CMK (cell line): ENCODE data around the gene SLC25A24.
"Not testable (repeated sequence)": the region's sequence is repeated elsewhere in the genome, so short reads cannot be mapped to it uniquely, and the experiment has no call there.

Source experiments
- DNase-seq: peaks from one replicate; pipeline ENCODE4 v3.0.0-alpha.2; 2010; ENCODE audit warnings: low read depth

Gene SLC25A24

DNA sequence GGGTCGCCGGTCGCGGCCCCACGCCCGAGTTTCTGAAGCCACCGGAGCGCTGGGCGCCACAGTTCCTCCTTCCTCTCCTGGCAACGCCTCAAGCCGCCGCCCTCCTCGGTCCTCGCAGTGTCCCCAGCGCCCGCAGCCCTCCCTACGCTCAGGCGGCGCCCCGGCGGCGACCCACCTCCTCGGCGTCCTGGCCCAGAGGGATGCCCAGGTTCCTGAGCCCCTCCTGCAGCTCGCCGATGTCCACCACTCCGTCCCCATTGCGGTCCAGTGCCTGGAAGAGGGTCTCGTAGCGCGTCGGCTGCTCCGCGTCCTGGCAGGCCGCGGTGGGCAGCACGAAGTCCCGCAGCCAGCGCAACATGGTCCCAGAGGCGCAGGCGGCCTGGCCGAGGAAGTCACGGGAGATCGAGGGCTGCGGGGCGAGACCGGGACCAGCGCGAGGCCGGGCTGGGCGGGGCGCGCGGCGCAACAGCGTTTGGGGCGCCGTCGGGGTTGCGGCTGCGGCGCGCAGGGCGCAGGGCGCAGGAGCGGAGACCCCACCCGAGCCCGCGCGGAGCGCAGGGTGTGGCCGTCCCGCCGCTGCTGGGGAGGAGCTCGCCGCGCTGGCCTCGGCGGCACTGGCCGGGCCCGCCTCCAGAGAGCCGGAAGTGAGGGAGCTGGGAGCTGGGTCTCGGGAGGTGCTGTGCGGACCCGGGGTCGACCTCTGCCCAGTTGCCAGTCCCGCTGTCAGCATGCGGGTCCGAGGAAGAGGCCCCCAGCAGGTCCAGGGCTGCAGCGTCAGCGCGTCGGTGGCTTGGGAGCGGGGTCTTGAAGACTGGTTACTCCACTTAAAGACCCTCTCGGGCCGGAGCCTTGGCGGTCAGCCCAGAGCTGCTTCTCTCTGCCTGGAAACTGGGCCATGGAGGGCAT lies at the start of gene SLC25A24:
SLC25A24 (minus strand) TSS at position 563 of the 906 bp plus-strand sequence; CDS start at position 358, 205 bp downstream.
- DNase-seq, result peak; percentile 66

DNA sequence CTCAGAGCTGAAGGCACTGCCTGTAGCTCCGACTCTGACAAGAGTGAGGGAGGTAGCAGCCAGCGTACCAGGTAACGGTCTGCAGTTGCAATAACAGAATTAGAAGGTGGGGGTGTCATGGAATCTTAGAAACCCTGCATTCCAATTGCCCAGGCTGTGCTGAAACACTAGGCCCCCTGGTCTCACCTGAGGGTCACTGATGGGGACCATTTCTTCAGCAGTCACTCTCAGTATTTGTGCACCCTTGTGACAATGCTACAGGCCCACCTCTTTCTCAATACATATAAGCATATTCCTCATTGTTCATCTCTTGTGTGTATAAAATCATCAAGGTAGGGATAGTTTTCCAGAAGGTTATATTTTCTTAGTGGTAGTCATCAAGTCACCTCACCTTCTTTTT lies 43.8 kb upstream of the SLC25A24 start, which contains the start of gene NBPF4:
NBPF4 (minus strand) TSS at position 101 of the 400 bp plus-strand sequence. CDS start 315 bp downstream, outside the sequence.
- DNase-seq, result not testable (repeated sequence)

DNA sequence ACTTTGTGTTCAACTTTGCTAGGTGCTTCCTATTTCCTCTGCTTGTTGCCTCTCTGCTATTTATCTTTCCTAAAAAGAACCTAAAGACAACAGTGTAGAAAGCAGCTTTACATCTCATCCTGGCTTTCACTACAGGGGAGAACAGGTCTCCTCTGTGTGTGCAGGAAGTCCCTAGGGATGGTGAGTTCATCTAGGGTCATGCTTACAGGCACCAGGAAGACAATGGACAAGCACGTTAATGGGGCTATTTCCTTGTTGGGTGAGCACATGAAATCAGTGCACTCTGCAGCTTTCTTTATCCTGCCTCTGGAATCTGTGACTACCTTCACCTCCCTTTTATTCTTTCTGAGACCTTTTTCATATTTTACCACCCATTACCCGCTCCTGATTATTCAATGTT lies 39.3 kb upstream of the SLC25A24 start:
- DNase-seq, result not testable (repeated sequence)

GRCh38 chr1:108235308-108235707 lies 35.2 kb upstream of the SLC25A24 start:
- not testable (repeated sequence) for DNase-seq

GRCh38 chr1:108232183-108232582 lies 32.0 kb upstream of the SLC25A24 start:
- not testable (repeated sequence) for DNase-seq

DNA sequence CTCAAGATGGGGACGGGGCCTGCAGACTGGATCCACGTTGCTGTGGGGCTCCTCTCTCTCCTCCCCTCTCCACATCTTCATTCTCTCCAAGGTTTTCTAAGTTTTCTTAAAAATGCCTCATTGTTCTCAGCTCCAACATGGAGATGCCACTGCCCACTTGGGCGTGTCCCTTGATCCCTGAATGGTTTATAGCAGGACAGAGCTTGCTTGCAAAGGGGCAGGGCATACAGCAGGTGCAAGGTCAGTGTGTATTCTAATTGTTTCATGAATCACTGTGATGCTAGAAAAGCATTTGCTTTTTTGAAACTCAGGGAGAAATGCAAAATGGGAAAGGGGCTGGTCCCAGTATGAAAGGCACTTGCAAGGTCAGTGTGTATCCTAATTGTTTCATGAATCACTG lies 29.8 kb upstream of the SLC25A24 start:
- not testable (repeated sequence) for DNase-seq

DNA sequence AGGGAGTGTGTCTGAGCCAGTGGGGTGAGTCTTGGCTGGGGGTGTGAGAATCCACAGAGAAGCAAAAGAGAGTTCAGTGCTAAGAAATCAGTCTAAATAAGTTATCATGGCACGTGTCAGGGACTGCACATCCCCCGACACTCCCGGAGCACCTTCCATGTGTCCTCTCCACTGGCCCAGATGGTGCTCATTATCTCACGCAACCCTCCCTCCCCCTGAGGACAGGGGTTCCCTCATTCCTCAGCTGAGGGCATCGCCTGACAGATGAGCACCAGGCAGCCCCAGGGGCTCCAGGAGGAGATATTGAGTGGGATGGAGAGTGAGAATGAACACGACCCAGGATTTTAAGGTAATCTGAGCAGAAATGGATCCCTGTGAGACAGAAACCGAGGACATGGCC lies 27.6 kb upstream of the SLC25A24 start:
- not testable (repeated sequence) for DNase-seq

DNA sequence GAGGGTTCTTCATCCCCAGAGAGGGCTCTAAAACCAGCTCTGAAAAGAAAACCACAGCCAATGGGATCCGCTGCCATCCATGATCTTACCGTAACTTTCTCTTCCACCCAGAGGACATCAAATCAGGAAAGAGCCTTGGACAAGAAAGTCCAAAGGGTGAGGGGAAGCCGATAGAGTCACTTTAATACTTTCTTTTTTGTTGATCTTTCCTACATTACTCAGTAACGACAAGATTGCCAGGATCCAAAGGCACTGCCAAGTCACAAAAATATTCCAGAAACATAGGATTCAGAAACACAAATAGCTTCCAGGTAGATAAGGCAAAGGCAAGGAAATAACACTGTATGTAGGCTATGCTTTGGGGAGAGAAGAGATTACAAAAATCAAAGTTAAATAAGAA lies 26.7 kb upstream of the SLC25A24 start:
- DNase-seq, result not testable (repeated sequence)

GRCh38 chr1:108223226-108223625 lies 23.1 kb upstream of the SLC25A24 start:
- not testable (repeated sequence) for DNase-seq

DNA sequence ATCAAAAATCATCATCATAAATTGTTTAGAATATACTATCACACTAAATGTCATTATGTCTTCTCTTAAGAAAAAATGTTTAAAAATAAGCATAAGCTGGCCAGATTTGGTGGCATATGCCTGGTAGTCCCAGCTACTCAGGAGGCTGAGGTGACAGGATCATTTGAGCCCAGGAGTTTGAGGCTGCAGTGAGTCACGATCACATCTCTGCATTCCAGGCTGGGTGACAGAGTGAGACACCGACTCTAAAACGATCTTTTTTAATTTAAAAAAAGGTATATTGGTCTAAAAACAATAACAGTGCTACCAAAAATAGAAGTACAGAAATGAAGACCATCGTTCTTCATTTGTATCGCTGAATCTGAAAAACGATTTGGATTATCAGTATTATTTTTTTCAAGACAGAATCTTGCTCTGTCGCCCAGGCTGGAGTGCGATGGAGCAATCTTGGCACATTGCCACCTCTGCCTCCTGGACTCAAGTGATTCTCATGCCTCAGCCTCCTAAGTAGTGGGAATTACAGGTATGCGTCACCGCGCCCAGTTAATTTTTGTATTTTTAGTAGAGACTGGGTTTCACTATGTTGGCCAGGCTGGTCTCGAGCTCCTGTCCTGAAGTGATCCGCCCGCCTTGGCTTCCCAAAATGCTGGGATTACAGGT lies 17.5 kb upstream of the SLC25A24 start:
- not testable (repeated sequence) for DNase-seq

GRCh38 chr1:108217007-108217406 lies 16.9 kb upstream of the SLC25A24 start:
- not testable (repeated sequence) for DNase-seq

- not testable (repeated sequence) for DNase-seq
These were observed 16.1 kb upstream of the SLC25A24 start for GRCh38 chr1:108216028-108216890.

DNA sequence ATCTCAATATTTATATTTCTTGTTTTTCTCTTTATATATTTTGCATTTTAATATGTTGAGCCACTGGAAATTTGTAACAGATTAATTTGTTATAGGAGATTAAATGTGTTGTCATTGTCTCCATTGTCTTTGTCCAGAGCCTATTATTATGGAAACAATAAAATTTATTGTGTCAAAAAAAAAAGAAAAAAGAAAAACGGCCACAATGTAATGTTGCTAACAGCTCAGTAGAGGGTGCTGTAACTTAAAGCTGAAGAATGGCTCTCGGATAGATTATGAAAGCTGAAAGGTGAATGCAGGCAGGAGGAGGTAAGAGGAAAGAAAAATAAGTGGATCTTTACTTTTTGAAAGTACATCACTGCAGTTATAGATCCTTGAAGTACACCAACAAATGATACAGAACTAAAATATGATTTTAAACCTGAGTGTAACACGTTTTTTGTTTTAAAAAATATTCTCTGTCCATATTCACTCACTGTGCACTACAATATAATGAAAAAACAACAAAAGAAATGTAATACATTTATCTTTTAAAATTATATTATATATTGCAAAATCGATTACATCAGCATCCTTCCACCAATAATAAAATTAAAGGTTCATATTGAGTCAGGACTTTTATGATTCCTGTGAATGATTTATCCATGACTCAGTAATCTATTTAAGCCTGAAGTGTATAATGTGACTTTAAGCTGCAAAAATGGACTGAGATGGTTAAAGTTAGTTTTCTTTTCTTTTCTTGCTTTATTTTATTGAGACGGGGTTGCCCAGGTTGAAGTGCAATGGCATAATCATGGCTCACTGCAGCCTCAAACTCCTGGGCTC lies 14.7 kb upstream of the SLC25A24 start:
- not testable (repeated sequence) for DNase-seq

- no peak for DNase-seq
These were observed 10.9 kb upstream of the SLC25A24 start for GRCh38 chr1:108211014-108211413.

DNA sequence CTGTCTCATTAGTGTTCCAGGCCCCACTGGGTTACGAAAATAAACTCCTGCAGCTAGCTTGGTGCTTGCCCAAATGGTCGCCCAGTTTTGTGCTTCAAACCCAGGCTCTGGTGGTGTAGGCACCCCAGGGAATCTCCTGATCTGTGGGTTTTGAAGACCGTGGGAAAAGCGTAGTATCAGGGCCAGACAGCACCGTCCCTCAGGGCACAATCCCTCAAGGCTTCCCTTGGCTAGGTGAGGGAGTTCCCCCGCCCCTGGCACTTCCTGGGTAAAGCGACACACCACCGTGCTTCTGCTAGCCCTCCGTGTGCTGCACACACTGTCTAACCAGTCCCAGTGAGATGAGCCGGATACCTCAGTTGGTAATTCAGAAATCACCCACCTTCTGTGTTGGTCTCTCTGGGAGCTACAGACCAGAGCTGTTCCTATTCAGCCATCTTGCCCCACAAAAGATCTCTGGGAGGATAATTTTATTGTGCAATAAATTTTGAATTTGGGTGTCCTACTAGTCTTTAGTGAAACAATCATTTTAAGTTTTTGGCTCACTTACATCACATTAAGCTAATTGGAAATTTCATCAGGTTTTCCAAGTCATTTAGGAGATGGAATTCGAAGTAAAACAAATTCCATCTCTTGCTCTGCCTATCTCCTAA lies 9.4 kb upstream of the SLC25A24 start:
- DNase-seq, result no peak

GRCh38 chr1:108208724-108209446 lies 8.7 kb upstream of the SLC25A24 start:
- DNase-seq, result no peak

GRCh38 chr1:108203582-108203981 lies 3.4 kb upstream of the SLC25A24 start:
- not testable (repeated sequence) for DNase-seq

DNA sequence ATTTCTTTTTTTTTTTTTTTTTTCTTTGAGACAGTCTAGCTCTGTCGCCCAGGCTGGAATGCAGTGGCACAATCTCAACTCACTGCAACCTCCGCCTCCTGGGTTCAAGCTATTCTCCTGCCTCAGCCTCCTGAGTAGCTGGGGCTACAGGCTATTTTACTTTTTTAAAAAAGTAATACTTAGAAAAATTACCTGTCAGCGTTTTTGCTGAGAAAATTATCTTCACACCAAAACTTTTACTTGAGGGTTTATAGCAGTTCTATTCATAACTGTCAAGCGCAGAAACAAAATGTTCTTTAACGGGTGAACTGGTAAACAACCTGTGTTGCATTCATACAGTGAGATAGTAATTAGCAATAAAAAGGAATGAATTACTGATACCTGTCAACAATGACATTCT lies 1.5 kb upstream of the SLC25A24 start:
- no peak for DNase-seq

DNA sequence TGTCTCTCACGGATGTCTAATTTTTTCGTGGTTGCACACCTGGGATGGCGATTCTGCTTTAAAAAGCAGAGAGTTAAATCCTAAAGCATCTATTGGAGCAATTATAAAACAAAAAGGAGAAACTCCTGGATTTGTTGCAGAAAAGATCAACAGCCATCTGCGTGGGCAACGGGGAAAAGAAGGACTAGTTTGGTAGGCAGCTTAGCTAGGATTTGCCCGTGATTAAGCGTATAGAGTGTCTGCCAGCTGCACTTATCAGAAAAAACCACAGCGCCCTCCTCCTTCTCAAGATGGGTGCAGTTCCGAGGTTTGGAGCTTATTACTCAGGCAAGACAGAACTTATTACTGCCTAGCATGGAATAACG lies 526 bp upstream of the SLC25A24 start:
- DNase-seq, result peak; percentile 47

DNA sequence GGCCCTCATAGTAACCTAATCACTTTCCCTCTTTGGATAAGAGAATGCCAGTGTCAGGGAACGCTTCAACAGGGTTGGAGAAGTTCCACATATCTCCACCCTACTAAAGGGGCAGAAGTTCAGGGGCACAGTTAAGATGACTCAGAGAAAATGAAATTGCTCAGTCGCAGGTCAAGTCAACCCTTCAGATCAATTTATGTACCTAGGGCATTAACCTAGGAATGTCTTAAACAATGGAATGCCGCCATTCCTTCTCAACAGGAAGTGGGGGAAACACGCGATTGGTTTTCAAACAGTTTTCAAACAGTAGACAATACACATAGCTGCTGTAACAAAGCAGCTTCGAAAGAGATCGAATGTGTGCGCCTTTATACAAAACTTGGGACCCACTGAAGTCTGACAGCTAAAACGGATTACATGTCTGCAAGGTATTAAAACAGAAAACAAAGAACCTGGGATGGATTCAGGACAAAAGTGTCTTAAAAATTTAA lies 897 bp downstream of the SLC25A24 start:
- no peak for DNase-seq
